Measurements from ENCODE around the gene CDH16.
"Not testable (repeated sequence)": the region's sequence is repeated elsewhere in the genome, so short reads cannot be mapped to it uniquely, and the experiment has no call there.

Gene CDH16

GRCh38 chr16:66910175-66910940 lies 8.3 kb downstream of the CDH16 start:
- DNase-seq: no peak

GRCh38 chr16:66908762-66909559 lies 9.7 kb downstream of the CDH16 start:
- DNase-seq: no peak

GRCh38 chr16:66908116-66908515 lies 10.6 kb downstream of the CDH16 start:
- no peak for DNase-seq

DNA sequence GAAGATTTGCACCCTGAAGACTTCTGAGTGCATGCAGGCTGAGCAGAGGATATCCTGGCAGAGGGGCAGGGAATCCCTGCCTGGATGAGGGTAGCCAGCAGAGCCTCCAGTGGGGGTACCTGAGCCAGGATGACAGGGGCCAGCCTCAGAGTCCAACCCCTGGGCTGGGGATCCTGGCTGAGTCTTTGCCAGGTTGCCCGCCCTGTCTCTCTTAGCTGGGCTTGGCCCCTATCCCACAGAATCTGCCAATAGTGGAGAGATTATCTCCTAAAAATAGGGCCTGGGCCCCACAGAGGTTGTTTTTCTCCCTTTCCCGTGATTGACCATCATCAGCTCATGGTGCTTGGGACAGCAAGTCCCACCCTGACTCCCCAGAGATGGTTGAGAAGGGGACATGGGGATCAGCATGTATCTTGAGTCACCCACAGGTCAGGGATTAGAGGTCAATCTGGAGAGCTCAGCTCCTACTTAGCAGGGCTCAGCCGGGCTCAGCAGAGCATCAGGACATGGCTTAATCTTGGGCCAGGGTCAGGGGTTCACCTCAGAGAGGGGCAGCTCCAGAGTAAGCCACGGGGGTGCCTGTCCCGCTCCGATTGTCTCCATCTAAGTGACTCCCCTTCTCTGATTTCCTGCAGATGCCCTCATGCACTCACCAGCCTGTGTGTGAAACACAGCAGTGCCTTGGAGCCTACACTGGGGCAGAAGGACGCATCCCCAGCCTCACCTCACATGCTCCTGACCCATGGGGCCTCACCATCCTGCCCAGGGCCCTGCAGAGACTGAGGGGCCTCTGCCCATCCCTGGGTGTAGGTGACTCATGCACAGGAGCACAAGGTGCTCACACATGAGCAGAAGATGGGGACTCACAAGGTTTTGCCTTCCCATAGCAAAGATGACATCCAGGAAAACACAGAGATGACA lies 11.5 kb downstream of the CDH16 start:
- DNase-seq: no peak

GRCh38 chr16:66905633-66906539 lies 12.8 kb downstream of the CDH16 start:
- no peak for DNase-seq

DNA sequence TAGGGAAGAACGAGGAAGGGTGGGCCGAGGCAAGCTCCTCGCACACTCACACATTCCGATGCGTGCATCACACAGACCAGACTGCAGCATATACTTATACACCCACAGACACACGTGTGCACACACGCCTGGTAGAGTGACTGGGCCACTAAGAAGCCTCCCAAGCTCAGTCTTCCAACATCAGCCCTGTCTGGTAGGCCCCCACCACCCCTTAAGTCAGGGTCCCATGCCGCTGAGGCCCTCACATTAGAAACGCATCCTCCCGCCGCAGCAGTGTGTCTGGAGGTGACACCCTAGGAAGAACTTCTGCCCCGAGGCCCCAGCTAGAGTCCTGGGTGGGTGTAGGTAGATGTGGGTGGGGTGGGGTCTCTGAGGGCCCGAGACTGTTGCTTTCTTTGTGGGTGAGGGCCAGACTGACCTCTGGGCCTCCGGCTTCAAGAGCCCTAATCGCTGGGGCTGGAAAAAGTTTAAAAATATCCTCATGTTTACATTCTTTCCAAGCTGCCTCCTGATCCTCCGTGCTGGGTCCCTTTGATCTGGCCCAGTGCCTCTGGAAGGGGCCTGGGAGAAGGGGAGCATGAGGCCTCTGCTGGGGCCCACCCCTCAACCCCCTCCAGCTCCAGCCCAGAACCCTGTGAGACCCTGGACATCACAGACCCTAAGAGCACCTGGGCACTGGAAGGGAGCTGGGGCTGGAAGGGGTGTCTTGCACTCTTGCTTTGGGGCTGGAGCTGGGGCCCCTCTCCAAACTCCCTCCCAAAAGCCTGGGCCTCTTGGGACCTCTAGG lies 13.6 kb downstream of the CDH16 start:
- no peak for DNase-seq

- DNase-seq: no peak
Measured at GRCh38 chr16:66904428-66904845, 14.2 kb downstream of the CDH16 start.

- DNase-seq: no peak
Measured at GRCh38 chr16:66903544-66904427, 14.9 kb downstream of the CDH16 start.

DNA sequence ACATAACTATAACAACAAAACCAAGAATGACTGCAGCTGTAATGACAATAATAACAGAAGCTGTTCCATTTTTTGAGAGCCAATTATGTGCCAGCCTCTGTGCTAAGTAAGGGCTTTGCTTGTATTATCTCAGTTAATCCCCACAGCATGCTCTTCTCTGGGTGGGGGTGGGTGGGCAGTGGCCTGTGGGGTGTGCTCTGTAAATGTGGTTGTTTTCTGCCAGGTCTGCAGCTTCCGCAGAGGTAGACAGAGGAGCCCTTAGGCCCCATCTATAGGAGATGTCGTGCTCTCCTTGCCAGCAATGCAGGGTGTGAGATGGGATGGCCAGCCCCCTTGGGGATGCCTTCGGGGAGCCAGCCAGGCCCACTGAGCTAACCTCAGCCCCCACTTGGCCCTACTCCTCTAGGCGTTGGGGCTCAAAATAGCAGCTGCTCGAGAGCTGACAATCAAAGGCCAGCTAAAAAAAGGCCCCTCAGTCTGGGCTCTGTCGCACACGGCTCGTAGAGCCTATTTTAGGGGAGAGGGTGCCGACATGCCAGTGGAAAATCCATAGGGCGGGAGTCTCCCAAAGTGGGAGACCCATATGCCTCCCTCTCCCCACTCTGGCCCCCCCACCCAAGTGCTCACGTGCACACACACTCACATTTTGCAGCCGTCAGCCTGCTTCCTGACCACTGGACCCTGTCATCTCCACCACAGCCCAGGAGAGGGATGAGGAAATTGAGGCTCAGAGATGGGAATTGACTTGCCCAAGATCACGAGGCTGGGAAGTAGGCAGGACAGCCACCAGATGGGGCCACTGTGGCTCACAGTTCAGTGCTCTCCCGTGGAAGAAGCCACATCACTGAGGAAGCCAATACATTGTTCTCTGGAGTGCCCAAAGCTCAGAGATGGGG lies 15.8 kb downstream of the CDH16 start:
- DNase-seq: no peak

- no peak for DNase-seq
Measured at GRCh38 chr16:66901626-66902025, 17.1 kb downstream of the CDH16 start.

GRCh38 chr16:66900721-66901441 lies 17.8 kb downstream of the CDH16 start:
- no peak for DNase-seq

- DNase-seq: no peak
Measured at GRCh38 chr16:66899945-66900710, 18.6 kb downstream of the CDH16 start.

GRCh38 chr16:66899310-66899944 lies 19.3 kb downstream of the CDH16 start:
- no peak for DNase-seq

- no peak for DNase-seq
Measured at GRCh38 chr16:66898933-66899309, 19.8 kb downstream of the CDH16 start.

DNA sequence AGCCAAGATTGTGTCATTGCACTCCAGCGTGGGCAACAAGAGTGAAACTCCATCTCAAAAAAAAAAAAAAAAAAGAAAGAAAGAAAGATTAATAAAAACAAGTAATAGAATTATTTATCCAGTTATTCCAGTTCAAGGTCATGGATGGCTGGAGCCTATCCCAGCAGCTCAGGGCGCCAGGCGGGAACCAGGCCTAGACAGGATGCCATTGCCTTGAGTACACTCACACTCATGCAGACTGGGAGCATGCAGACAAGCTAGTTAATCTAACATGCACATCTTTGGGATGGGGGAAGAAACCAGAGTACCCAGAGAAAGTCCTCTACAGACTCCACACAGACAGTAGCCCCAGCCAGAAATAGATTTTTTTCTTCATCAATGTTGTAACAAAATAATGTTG lies 20.5 kb downstream of the CDH16 start:
- DNase-seq: no peak

DNA sequence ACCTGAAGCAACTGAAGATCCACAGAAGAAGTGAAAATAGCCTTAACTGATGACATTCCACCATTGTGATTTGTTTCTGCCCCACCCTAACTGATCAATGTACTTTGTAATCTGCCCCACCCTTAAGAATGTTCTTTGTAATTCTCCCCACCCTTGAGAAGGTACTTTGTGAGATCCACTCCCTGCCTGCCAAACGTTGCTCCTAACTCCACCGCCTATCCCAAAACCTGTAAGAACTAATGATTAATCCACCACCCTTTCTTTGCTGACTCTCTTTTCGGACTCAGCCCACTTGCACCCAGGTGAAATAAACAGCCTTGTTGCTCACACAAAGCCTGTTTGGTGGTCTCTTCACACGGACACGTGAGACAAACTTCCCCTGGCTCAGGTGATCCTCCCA lies 22.0 kb downstream of the CDH16 start:
- DNase-seq: not testable (repeated sequence)

GRCh38 chr16:66895999-66896398 lies 22.7 kb downstream of the CDH16 start:
- no peak for DNase-seq
